DOHH2 (cell line): ENCODE measurements around the gene HSCB.

Source experiments
- EZH2phosphoT487 ChIP-seq: fragments of 200-600 bp; sonication (generic); IDR thresholded peaks from 2 replicates; pipeline ENCODE4 v1.6.1; 2017; ENCODE audit warnings: borderline replicate concordance, mild to moderate bottlenecking, antibody characterized with exemption, low read length, moderate library complexity, mixed read lengths
- TF ChIP-seq, protein P1 (sequence below): fragments of 200-600 bp; sonication (generic); IDR thresholded peaks from one replicate; pipeline ENCODE4 v1.5.1; 2014; ENCODE audit warnings: antibody characterized with exemption, mild to moderate bottlenecking, low read depth, low read length; ENCODE audit not compliant: poor library complexity, severe bottlenecking

DNA sequence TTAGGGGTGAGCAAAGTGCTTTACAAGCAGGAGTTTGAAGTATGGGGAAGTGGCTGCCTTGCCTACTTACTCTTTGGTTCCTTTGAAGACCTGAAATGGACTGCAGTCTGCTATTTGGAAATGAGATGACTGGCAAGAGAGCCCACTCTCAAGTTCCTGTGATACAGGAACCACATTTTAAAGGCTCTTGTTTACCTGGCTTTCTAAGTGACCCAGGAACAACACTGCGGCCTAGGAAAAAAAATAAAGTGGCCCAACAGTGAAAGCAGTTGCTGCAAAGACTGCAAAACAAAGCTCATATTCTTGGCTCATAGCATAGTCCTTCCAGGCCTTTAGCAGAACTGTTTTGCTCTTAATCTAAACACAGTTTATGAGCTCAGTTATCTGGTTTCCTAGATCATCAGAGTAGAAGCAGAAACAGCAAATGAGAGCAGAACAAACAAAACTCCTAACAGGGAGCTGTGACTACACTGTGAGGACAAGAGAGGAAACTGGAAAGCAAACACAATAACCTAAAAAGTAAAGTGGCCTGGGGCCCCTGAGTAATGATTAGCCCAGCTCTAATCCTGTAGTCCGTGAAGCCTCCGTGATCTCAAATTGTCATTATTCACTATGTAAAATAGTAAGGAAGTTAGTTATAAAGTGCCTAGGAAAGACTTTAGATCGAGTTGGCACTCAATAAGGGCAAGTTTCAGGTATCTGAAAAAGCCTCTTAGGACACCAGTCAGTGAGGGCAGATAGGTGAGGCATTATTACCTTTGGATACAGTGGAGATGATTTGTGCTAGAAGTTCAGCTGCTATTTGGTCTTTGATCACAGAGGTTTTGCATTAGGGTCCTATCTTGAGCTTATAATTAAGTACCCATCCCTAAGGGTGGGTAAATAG is 42.2 kb downstream of the HSCB start:
- TF ChIP-seq, protein P1, sequence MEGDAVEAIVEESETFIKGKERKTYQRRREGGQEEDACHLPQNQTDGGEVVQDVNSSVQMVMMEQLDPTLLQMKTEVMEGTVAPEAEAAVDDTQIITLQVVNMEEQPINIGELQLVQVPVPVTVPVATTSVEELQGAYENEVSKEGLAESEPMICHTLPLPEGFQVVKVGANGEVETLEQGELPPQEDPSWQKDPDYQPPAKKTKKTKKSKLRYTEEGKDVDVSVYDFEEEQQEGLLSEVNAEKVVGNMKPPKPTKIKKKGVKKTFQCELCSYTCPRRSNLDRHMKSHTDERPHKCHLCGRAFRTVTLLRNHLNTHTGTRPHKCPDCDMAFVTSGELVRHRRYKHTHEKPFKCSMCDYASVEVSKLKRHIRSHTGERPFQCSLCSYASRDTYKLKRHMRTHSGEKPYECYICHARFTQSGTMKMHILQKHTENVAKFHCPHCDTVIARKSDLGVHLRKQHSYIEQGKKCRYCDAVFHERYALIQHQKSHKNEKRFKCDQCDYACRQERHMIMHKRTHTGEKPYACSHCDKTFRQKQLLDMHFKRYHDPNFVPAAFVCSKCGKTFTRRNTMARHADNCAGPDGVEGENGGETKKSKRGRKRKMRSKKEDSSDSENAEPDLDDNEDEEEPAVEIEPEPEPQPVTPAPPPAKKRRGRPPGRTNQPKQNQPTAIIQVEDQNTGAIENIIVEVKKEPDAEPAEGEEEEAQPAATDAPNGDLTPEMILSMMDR, result no peak
- TF ChIP-seq EZH2phosphoT487, result no peak
